CD4-positive, CD25-positive, alpha-beta regulatory T cell (primary cell): ENCODE results near the gene VEGFA. TPM values are rescaled to one million over a fixed set of nuclear protein-coding genes. Genes with fewer than 3 reads are reported as not detected.

Experiments used
- ATAC-seq, 2 donors: fragments of 150-1000 bp; cut with Tn5 transposase; one replicate each; pipeline ENCODE4 v1.10.0; 2021; ENCODE audit warnings: low read depth in 2 of 2, moderate number of reproducible peaks in 2 of 2, moderate library complexity in 1 of 2
- DNase-seq, 3 donors: peaks; one replicate each; pipeline versions ENCODE4 v3.0.0 to v3.0.0-alpha.2; 2012 to 2022; ENCODE audit warnings: mixed read lengths in 1 of 3
- H3K27ac ChIP-seq: one replicate; pipeline ENCODE4 v1.7.0; 2013; ENCODE audit warnings: mild to moderate bottlenecking, low read length; ENCODE audit not compliant: insufficient read depth, poor library complexity, severe bottlenecking
- H3K27me3 ChIP-seq: one replicate; pipeline ENCODE4 v1.7.0; 2013; ENCODE audit warnings: low read length; ENCODE audit not compliant: control insufficient read depth, insufficient read depth
- H3K36me3 ChIP-seq: one replicate; pipeline ENCODE4 v1.7.0; 2013; ENCODE audit warnings: mild to moderate bottlenecking, low read length, moderate library complexity; ENCODE audit not compliant: control insufficient read depth, insufficient read depth
- H3K4me1 ChIP-seq: 2 replicates; pipeline ENCODE4 v1.7.0; 2013; ENCODE audit warnings: mild to moderate bottlenecking, low read length; ENCODE audit not compliant: insufficient read depth, control insufficient read depth, poor library complexity, severe bottlenecking
- H3K4me3 ChIP-seq: one replicate; pipeline ENCODE4 v1.7.0; 2013; ENCODE audit warnings: low read depth, mild to moderate bottlenecking, low read length, moderate library complexity
- H3K9me3 ChIP-seq, 2 experiments: 1 replicate in 1 of 2; 2 replicates in 1 of 2; pipeline ENCODE4 v1.7.0; 2013; ENCODE audit warnings: low read length in 2 of 2, mild to moderate bottlenecking in 1 of 2, moderate library complexity in 1 of 2; ENCODE audit not compliant: control insufficient read depth in 2 of 2
- H3K27ac Mint-ChIP-seq, 3 donors: one replicate each; pipeline ENCODE4 v1.8.0; 2020 to 2022; ENCODE audit warnings: mild to moderate bottlenecking in 3 of 3, mixed read lengths in 3 of 3, moderate library complexity in 2 of 3
- H3K27me3 Mint-ChIP-seq: one replicate; pipeline ENCODE4 v1.8.0; 2022; ENCODE audit warnings: mild to moderate bottlenecking, mixed read lengths
- H3K36me3 Mint-ChIP-seq: one replicate; pipeline ENCODE4 v1.8.0; 2020; ENCODE audit warnings: mixed read lengths
- H3K4me1 Mint-ChIP-seq, 4 donors: one replicate each; pipeline ENCODE4 v1.8.0; 2020 to 2022; ENCODE audit warnings: mixed read lengths in 4 of 4, mild to moderate bottlenecking in 1 of 4
- H3K4me3 Mint-ChIP-seq, 4 donors: one replicate each; pipeline ENCODE4 v1.8.0; 2020 to 2022; ENCODE audit warnings: mild to moderate bottlenecking in 4 of 4, mixed read lengths in 4 of 4, moderate library complexity in 3 of 4
- H3K9me3 Mint-ChIP-seq, 7 donors: one replicate each; pipeline ENCODE4 v1.8.0; 2020 to 2022; ENCODE audit warnings: mixed read lengths in 7 of 7, mild to moderate bottlenecking in 3 of 7, moderate library complexity in 2 of 7
- polyA plus RNA-seq, 4 donors: library from polyadenylated mRNA; unstranded; fragments of 300-500 nt; fragmentation: Illumina TruSeq; gene quantifications; one replicate each; pipeline ENCODE4 v1.2.3, GENCODE V29; 2021
- total RNA-seq: library from RNA; stranded (reverse); gene quantifications from one replicate; pipeline ENCODE4 v1.2.3, GENCODE V29; 2022

Gene VEGFA
- total and polyA plus RNA-seq, 5 donors from 2014 or later, result 0.01 to 0.22 (median 0.13) TPM; not detected in 2

DNA sequence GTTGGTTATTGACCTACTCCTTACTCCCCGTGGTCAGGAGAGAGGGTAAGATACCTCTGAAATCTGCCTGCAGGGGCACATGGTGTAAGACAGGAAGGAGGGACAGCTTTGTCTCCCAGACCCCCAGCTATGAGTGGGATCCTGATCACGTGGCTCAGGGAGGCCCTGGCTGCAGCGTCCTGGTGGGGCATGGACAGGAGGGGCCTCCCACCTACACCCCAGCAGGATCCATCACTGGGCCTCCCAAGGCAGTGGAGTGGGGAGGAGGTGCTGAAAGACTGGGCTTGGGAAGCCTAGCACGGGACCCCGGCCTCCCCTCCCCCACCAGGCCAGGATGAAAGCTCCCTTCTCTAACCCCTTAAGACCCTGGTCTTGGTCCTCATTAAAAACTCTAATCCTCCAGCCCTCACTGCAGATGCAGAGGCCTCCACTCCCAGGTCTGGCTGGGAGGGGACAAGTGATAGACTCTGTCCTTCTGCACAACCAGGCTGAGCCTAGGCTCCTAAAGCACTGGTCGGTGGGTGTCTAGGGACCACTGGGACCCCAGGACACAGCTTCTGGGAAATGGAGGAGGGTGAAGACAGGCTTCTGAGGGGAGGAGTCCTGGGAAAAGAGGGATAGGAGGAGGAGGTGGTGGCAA is 29.6 kb upstream of the VEGFA start:
- Mint-ChIP-seq H3K4me3 (no peak overlapping the region), H3K4me1 (no peaks in the 10 kb centered on the region), H3K27ac (no peak overlapping the region), H3K9me3 (no peaks in the 10 kb centered on the region), H3K36me3 (no peaks in the 10 kb centered on the region), H3K27me3 (peaks cover under 1% of the 10 kb centered on the region)
- ATAC-seq (no peak), DNase-seq (no peak)
- no peak overlapping the region for H3K4me3 ChIP-seq
- no peaks in the 10 kb centered on the region for H3K27me3 ChIP-seq
- H3K9me3 ChIP-seq, result no peaks in the 10 kb centered on the region
- no peaks in the 10 kb centered on the region for H3K36me3 ChIP-seq
- no peak overlapping the region for H3K27ac ChIP-seq
- H3K4me1 ChIP-seq, result no peaks in the 10 kb centered on the region

DNA sequence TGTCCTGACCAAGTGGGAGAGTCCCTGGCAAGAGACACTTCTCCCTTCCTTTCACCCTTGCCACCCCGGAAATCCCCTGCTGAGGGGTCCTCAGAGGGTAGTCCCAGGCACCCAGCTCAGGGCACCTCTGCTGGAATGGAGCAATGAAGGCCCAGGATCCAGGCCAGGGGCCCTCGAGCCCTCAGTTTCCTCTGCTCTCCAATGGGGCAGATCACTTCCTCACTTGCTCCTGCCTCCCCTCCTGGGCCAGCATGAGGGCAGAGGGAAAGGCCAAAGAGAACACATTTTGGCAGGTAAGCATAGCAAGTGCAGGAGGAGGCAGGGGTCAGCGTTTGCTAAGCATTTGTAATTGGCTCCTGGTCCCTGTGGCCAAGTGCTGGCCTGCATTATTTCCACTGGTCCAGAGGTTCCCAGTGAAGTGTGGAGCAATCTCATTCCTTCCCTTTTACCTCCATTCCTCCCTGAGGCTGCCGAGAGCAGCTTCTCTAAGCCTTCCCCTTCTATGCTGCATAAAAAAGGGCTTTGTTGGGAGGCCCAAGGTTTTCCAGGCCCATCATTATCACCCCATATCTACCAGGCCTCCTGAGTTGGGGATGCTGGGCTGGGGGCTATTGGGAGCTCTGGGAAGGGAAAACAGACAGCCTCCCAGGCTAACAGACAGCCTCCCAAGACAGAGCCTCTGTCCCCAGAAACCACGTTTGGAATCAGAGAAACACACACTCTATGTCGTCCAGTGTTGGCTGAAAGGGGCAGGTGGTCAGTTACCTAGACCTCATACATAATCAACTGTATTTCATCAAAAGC is 28.8 kb upstream of the VEGFA start:
- H3K4me3 Mint-ChIP-seq, result no peak overlapping the region
- Histone ChIP-seq H3K4me3 (no peak overlapping the region), H3K9me3 (no peaks in the 10 kb centered on the region), H3K27ac (no peak overlapping the region), H3K27me3 (peaks cover 5% of the 10 kb centered on the region), H3K4me1 (no peaks in the 10 kb centered on the region), H3K36me3 (no peaks in the 10 kb centered on the region)
- no peak overlapping the region for H3K27ac Mint-ChIP-seq
- no peaks in the 10 kb centered on the region for H3K9me3 Mint-ChIP-seq
- ATAC-seq, result no peak
- H3K4me1 Mint-ChIP-seq, result no peaks in the 10 kb centered on the region
- peaks cover 8% of the 10 kb centered on the region for H3K27me3 Mint-ChIP-seq
- DNase-seq, result no peak
- H3K36me3 Mint-ChIP-seq, result no peaks in the 10 kb centered on the region

DNA sequence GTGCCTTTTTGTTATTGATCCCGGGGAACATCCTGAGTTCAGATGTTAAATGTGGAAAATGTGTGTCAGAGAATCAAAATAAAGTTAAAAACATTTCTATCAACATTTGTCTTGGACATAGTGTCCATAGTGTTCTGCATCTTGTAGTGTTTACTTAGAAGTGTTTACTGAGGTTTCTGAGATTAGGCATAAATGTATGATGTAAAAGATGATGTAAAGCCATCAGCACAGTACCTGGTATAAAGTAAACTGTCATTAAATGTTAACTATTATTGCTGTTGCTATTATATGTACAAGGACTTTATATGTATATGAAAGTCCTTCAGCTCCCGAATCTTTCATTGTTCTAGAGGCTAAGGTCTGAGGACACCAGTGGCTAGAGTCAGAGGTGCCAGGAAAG is 28.2 kb upstream of the VEGFA start:
- ATAC-seq, result no peak
- H3K36me3 Mint-ChIP-seq, result no peaks in the 10 kb centered on the region

DNA sequence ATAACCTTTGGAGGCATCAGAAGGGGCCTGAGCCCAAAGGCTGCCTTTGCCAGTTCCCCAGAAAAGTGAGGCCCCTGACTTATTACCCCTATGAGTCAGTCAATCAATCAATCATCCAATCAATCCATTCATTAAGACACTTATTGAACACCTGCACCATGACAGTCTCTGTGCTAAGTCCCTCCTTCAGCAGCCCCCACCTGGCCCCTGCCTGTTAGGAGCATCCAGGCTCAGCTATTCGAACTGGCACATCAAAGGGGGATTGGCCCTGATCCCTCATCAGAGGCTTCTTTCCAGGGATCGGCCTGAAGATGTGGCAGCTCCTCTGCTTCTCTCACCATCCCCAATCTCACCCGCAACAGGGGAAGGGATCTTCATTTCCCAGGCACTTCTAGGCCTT is 27.7 kb upstream of the VEGFA start:
- no peak overlapping the region for H3K27ac Mint-ChIP-seq
- H3K9me3 ChIP-seq, result no peaks in the 10 kb centered on the region
- H3K4me3 ChIP-seq, result no peak overlapping the region
- H3K4me1 ChIP-seq, result no peaks in the 10 kb centered on the region
- H3K27ac ChIP-seq, result no peak overlapping the region
- H3K36me3 ChIP-seq, result no peaks in the 10 kb centered on the region
- DNase-seq (no peak), ATAC-seq (no peak)
- peaks cover 8% of the 10 kb centered on the region for H3K27me3 Mint-ChIP-seq
- no peaks in the 10 kb centered on the region for H3K4me1 Mint-ChIP-seq
- no peaks in the 10 kb centered on the region for H3K36me3 Mint-ChIP-seq
- H3K4me3 Mint-ChIP-seq, result no peak overlapping the region
- no peaks in the 10 kb centered on the region for H3K9me3 Mint-ChIP-seq
- H3K27me3 ChIP-seq, result peaks cover 5% of the 10 kb centered on the region

More for the DNA sequence above, 28.2 kb upstream of the VEGFA start:
- Mint-ChIP-seq H3K9me3 (no peaks in the 10 kb centered on the region), H3K4me3 (no peak overlapping the region), H3K27ac (no peak overlapping the region), H3K27me3 (peaks cover 8% of the 10 kb centered on the region), H3K4me1 (no peaks in the 10 kb centered on the region)
- Histone ChIP-seq H3K27ac (no peak overlapping the region), H3K27me3 (peaks cover 5% of the 10 kb centered on the region), H3K4me1 (no peaks in the 10 kb centered on the region), H3K36me3 (no peaks in the 10 kb centered on the region), H3K9me3 (no peaks in the 10 kb centered on the region), H3K4me3 (no peak overlapping the region)
- DNase-seq, result no peak

DNA sequence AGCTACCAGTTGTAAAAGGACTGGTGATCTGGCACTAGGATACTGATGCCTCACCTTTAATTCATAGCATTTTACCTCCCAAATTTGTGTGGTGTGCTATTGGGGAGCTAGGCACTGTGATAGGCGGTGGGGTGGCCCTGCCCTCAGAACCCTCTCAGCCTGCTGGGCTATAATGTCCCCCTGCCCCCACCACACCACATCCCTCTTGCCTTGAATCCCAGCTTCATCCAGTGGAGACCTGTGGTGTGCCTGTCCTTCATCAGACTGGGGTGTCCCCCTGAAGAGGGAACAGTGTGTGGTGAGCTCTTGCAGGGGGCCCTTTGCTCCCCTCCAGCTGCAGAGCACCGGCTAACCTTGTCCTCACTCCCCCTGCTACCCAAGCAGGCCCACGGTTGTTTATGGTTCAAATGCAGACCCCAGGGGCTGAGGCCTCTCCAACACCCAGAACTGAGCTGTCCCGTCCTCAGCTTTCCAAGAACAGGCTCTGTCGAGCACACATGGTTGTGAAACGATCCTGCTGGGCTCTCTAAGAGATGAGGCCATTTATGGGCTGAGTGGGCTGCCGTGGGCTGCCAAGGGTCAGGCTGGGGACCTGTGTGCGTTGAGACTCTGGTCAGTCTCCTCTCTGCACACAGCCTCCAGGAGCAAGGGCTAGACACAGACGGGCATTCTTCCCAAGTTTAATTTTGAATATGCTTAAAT is 26.9 kb upstream of the VEGFA start:
- no peaks in the 10 kb centered on the region for H3K4me1 ChIP-seq
- no peak overlapping the region for H3K4me3 ChIP-seq
- DNase-seq (no peak), ATAC-seq (no peak)
- peaks cover 5% of the 10 kb centered on the region for H3K27me3 ChIP-seq
- no peaks in the 10 kb centered on the region for H3K9me3 ChIP-seq
- no peak overlapping the region for H3K27ac ChIP-seq
- no peaks in the 10 kb centered on the region for H3K36me3 ChIP-seq
- no peaks in the 10 kb centered on the region for H3K9me3 Mint-ChIP-seq
- no peak overlapping the region for H3K4me3 Mint-ChIP-seq
- H3K27me3 Mint-ChIP-seq, result peaks cover 9% of the 10 kb centered on the region
- no peak overlapping the region for H3K27ac Mint-ChIP-seq
- H3K4me1 Mint-ChIP-seq, result no peaks in the 10 kb centered on the region
- no peaks in the 10 kb centered on the region for H3K36me3 Mint-ChIP-seq

DNA sequence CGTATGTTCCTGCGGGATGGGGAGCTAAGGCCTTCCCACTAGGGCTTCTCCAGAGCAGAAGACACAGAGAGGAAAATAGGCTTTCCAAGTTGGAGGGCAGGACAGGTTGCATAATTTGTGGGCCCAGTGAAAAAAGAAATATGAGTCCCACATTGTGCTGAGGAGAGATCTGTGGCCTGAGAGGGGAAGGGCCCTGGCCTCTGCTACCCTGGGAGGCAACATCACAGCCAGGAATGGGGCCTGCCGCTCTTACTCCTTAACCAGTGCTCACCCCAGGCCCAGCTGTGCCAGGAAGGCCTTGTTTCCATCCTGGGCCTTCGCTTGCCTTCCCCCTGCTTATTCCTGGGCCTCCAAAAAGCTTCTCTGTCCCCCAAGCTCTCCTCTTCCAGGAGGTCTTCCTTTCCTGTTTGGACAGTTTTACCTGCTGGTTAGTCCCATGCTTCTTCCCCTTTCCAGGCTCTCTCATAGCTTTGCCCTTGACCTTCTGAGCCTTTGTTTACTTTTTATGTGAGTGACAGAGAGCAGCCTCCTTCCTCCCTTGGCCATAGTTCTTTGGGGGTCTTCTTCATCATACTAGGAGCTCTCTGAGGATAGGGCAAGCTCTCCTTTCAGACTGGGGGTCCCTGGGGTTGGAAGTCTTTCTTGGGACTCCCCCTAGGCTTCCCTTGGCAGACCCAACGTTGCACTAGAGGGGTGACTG is 26.2 kb upstream of the VEGFA start:
- Histone ChIP-seq H3K4me3 (no peak overlapping the region), H3K27me3 (peaks cover 5% of the 10 kb centered on the region), H3K27ac (no peak overlapping the region), H3K36me3 (no peaks in the 10 kb centered on the region), H3K4me1 (no peaks in the 10 kb centered on the region), H3K9me3 (no peaks in the 10 kb centered on the region)
- no peaks in the 10 kb centered on the region for H3K9me3 Mint-ChIP-seq
- no peak overlapping the region for H3K4me3 Mint-ChIP-seq
- no peaks in the 10 kb centered on the region for H3K36me3 Mint-ChIP-seq
- ATAC-seq (no peak), DNase-seq (no peak)
- no peak overlapping the region for H3K27ac Mint-ChIP-seq
- peaks cover 14% of the 10 kb centered on the region for H3K27me3 Mint-ChIP-seq
- H3K4me1 Mint-ChIP-seq, result no peaks in the 10 kb centered on the region

DNA sequence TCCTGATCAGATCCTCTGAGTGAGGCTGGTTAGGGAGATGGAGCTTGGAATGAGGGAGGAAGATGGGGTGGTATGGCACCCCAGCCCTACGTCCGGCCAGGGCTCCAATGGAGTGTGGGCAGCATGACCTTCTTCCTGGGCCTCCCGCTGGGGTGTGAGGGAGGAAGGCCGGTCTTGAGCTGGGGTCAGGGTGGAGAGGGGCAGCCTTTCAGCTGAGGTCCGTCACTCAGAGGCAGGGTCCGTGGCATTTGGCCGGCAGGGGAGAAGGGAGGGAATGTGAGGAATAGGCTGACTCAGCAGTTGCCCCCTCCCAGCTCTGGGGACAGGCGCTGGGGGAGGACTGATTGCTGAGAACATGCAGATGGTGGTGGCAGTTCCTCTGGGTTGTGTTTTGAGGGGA is 25.5 kb upstream of the VEGFA start:
- no peak overlapping the region for H3K27ac ChIP-seq
- H3K4me3 Mint-ChIP-seq, result no peak overlapping the region
- no peaks in the 10 kb centered on the region for H3K9me3 ChIP-seq
- H3K36me3 ChIP-seq, result no peaks in the 10 kb centered on the region
- DNase-seq (no peak), ATAC-seq (no peak)
- peaks cover 14% of the 10 kb centered on the region for H3K27me3 Mint-ChIP-seq
- H3K4me3 ChIP-seq, result no peak overlapping the region
- no peaks in the 10 kb centered on the region for H3K4me1 ChIP-seq
- no peak overlapping the region for H3K27ac Mint-ChIP-seq
- no peaks in the 10 kb centered on the region for H3K9me3 Mint-ChIP-seq
- H3K36me3 Mint-ChIP-seq, result no peaks in the 10 kb centered on the region
- H3K4me1 Mint-ChIP-seq, result no peaks in the 10 kb centered on the region
- H3K27me3 ChIP-seq, result peaks cover 5% of the 10 kb centered on the region
